Fibroblast of lung (primary cell): ENCODE measurements around the gene PRG3.

Experiments
- CTCF ChIP-seq, 2 donors: IDR thresholded peaks in 1 of 2; conservative IDR thresholded peaks in 1 of 2; 1 replicate in 1 of 2; 2 replicates in 1 of 2; pipeline ENCODE4 v1.5.1; 2011 to 2012; ENCODE audit warnings: low read length in 2 of 2, control low read depth in 1 of 2, inconsistent platforms in 1 of 2, low read depth in 1 of 2, mild to moderate bottlenecking in 1 of 2
- EZH2 ChIP-seq: IDR thresholded peaks from 2 replicates; pipeline ENCODE4 v1.5.1; 2012; ENCODE audit warnings: low read length, control low read depth, mild to moderate bottlenecking; ENCODE audit errors: missing control alignments

- TF ChIP-seq EZH2 (no peak), CTCF (conservative IDR thresholded peaks at IDR 0.05 in 1 of 2, IDR thresholded peaks at IDR 0.05 in 1 of 2; ENCODE audit: low read depth in 1 of 2, low read length in 2 of 2) (no peak)
These were observed 35.5 kb upstream of the PRG3 start for GRCh38 chr11:57416436-57416835.
